ENCODE measurements around the gene STARD3NL. TPM values are rescaled to one million over a fixed set of nuclear protein-coding genes. Genes with fewer than 3 reads are reported as not detected.
"Not testable (repeated sequence)": the region's sequence is repeated elsewhere in the genome, so short reads cannot be mapped to it uniquely, and the experiment has no call there.

The STARD3NL gene
- total and polyA plus RNA-seq, 4 donors: 26.6 to 37.6 (median 33.3) TPM

DNA sequence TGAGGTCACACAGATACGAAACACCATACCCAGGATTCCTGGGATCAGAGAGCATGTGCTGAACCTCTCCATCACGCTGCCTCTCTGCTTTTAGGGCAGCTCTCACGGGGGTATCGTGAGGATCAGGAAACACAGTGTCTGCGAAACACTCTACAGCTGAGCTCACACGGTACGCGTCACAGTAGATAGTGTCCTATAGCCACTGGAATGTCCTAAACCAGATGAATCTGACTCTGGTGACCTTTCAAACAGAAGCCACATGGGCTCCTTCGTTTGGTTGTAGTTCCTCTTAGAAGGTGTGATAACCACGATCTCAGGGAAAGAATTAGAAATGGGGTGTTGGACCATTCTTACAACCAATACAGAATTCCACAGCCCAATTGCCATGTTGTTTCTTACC, 61.1 kb downstream of the STARD3NL start:
- H3K27me3 ChIP-seq (ENCODE audit: control insufficient read depth in 1 of 2, insufficient read depth in 2 of 2, low read length in 1 of 2); ATAC-seq (ENCODE audit: low FRiP score); H3K9me3 ChIP-seq (ENCODE audit: control insufficient read depth, low read length); H3K36me3 ChIP-seq (ENCODE audit: control insufficient read depth in 1 of 2, insufficient read depth in 2 of 2, low read length in 1 of 2); H3K4me3 ChIP-seq (ENCODE audit: low read length in 2 of 2); H3K27ac ChIP-seq (ENCODE audit: low read depth in 1 of 2, low read length in 2 of 2); H3K4me1 ChIP-seq (ENCODE audit: control insufficient read depth in 1 of 2, insufficient read depth in 2 of 2, low read length in 2 of 2); DNase-seq; intact Hi-C loops (cut with DNase I): not testable (repeated sequence)
- WGBS, 2 donors: 88% methylated on average over 10 of the region's 10 CpGs

DNA sequence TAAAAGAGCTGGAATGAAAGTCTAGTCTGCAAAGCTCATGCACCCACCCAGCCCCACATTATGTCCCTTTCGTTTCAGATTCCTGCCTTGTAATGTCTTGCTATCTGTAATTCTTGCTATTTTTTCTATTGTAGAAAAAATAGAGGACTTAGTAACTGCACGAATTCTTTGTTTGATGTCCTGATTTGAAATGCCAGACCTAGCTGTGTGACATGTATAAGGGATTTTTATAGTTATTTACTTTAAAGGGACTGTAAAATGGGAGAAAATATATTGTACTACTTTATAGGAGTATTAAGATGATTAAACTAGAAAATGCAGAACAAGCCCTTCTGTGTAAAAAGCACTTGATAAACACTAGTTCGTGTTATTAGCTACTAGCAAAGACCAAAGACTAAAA, 63.0 kb downstream of the STARD3NL start:
- Histone ChIP-seq H3K27ac (ENCODE audit: low read depth in 1 of 2, low read length in 2 of 2) (no peak overlapping the region), H3K4me3 (ENCODE audit: low read length in 2 of 2) (no peak overlapping the region), H3K36me3 (ENCODE audit: control insufficient read depth in 1 of 2, insufficient read depth in 2 of 2, low read length in 1 of 2) (no peaks in the 10 kb centered on the region), H3K4me1 (ENCODE audit: control insufficient read depth in 1 of 2, insufficient read depth in 2 of 2, low read length in 2 of 2) (no peaks in the 10 kb centered on the region), H3K27me3 (ENCODE audit: control insufficient read depth in 1 of 2, insufficient read depth in 2 of 2, low read length in 1 of 2) (no peaks in the 10 kb centered on the region), H3K9me3 (ENCODE audit: control insufficient read depth, low read length) (no peaks in the 10 kb centered on the region)
- intact Hi-C loops (cut with DNase I): no loop called here
- ATAC-seq (ENCODE audit: low FRiP score) (no peak), DNase-seq (no peak)
- WGBS, 2 donors: 55 to 59% methylated on average over 3 of the region's 3 CpGs

- H3K27ac ChIP-seq (ENCODE audit: low read depth in 1 of 2, low read length in 2 of 2): no peak overlapping the region
- no peak for DNase-seq
- H3K27me3 ChIP-seq (ENCODE audit: control insufficient read depth in 1 of 2, insufficient read depth in 2 of 2, low read length in 1 of 2): no peaks in the 10 kb centered on the region
- no peak for ATAC-seq (ENCODE audit: low FRiP score)
- intact Hi-C loops (cut with DNase I): no loop called here
- H3K4me1 ChIP-seq (ENCODE audit: control insufficient read depth in 1 of 2, insufficient read depth in 2 of 2, low read length in 2 of 2): no peaks in the 10 kb centered on the region
- H3K36me3 ChIP-seq (ENCODE audit: control insufficient read depth in 1 of 2, insufficient read depth in 2 of 2, low read length in 1 of 2): no peaks in the 10 kb centered on the region
- H3K4me3 ChIP-seq (ENCODE audit: low read length in 2 of 2): no peak overlapping the region
- no peaks in the 10 kb centered on the region for H3K9me3 ChIP-seq (ENCODE audit: control insufficient read depth, low read length)
- WGBS, 2 donors: 81 to 91% methylated on average over 6 of the region's 6 CpGs
Observed at GRCh38 chr7:38242814-38243213, 64.8 kb downstream of the STARD3NL start.

- H3K36me3 ChIP-seq (ENCODE audit: control insufficient read depth in 1 of 2, insufficient read depth in 2 of 2, low read length in 1 of 2); H3K9me3 ChIP-seq (ENCODE audit: control insufficient read depth, low read length); ATAC-seq (ENCODE audit: low FRiP score); H3K27me3 ChIP-seq (ENCODE audit: control insufficient read depth in 1 of 2, insufficient read depth in 2 of 2, low read length in 1 of 2); H3K4me1 ChIP-seq (ENCODE audit: control insufficient read depth in 1 of 2, insufficient read depth in 2 of 2, low read length in 2 of 2); DNase-seq; intact Hi-C loops (cut with DNase I); H3K4me3 ChIP-seq (ENCODE audit: low read length in 2 of 2); H3K27ac ChIP-seq (ENCODE audit: low read depth in 1 of 2, low read length in 2 of 2): not testable (repeated sequence)
- WGBS, 2 donors: 57 to 58% methylated on average over 5 of the region's 5 CpGs
Observed at GRCh38 chr7:38243345-38243744, 65.3 kb downstream of the STARD3NL start.

DNA sequence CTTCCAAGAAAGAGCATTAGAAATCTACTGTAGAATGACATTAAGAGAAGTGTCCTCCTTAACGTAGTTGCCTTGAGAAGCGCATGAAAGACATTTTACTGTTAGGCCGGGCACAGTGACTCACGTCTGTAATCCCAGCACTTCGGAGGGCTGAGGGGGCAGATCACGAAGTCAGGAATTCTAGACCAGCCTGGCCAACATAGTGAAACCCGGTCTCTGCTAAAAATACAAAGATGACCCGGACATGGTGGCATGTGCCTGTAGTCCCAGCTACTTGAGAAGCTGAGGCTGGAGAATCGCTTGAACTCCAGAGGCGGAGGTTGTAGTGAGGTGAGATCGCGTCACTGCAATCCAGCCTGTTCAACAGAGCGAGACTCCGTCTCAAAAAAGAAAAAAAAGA, 66.5 kb downstream of the STARD3NL start:
- no peak overlapping the region for H3K4me3 ChIP-seq (ENCODE audit: low read length in 2 of 2)
- intact Hi-C loops (cut with DNase I): no loop called here
- H3K27ac ChIP-seq (ENCODE audit: low read depth in 1 of 2, low read length in 2 of 2): no peak overlapping the region
- peaks cover 1% of the 10 kb centered on the region for H3K9me3 ChIP-seq (ENCODE audit: control insufficient read depth, low read length)
- H3K36me3 ChIP-seq (ENCODE audit: control insufficient read depth in 1 of 2, insufficient read depth in 2 of 2, low read length in 1 of 2): no peaks in the 10 kb centered on the region
- 86% methylated on average over 14 of the region's 14 CpGs for WGBS, 2 donors
- no peaks in the 10 kb centered on the region for H3K4me1 ChIP-seq (ENCODE audit: control insufficient read depth in 1 of 2, insufficient read depth in 2 of 2, low read length in 2 of 2)
- no peaks in the 10 kb centered on the region for H3K27me3 ChIP-seq (ENCODE audit: control insufficient read depth in 1 of 2, insufficient read depth in 2 of 2, low read length in 1 of 2)
- DNase-seq (no peak), ATAC-seq (ENCODE audit: low FRiP score) (no peak)

DNA sequence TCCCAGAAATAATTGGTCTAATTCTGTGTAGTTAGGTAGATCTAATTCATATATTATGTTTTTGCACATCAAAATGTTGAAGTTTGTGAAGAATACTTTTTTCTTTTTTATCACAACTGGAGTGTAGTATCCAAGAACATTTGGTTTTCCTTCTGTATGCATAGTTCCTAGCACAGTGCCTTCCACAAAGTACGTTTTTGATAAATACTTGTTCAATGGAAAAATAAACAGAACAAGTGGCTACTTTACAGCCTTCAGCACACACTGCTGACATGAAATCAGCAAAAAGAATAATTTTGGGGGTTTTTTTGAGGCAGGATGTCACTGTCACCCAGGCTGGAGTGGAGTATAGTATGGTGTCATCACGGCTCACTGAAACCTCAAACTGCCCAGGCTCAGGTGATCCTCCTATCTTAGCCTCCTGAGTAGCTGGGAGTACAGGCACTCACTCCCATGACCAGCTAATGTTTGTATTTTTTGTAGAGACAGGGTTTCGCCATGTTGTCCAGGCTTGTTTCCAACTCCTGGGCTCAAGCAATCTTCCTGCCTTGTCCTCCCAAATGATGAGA, 67.4 kb downstream of the STARD3NL start:
- DNase-seq (no peak), ATAC-seq (ENCODE audit: low FRiP score) (no peak)
- H3K27me3 ChIP-seq (ENCODE audit: control insufficient read depth in 1 of 2, insufficient read depth in 2 of 2, low read length in 1 of 2): no peaks in the 10 kb centered on the region
- intact Hi-C loops (cut with DNase I): no loop called here
- no peaks in the 10 kb centered on the region for H3K36me3 ChIP-seq (ENCODE audit: control insufficient read depth in 1 of 2, insufficient read depth in 2 of 2, low read length in 1 of 2)
- no peak overlapping the region for H3K27ac ChIP-seq (ENCODE audit: low read depth in 1 of 2, low read length in 2 of 2)
- H3K4me1 ChIP-seq (ENCODE audit: control insufficient read depth in 1 of 2, insufficient read depth in 2 of 2, low read length in 2 of 2): no peaks in the 10 kb centered on the region
- H3K4me3 ChIP-seq (ENCODE audit: low read length in 2 of 2): no peak overlapping the region
- peaks cover 1% of the 10 kb centered on the region for H3K9me3 ChIP-seq (ENCODE audit: control insufficient read depth, low read length)
- WGBS, 2 donors: 52 to 62% methylated on average over 3 of the region's 3 CpGs

GRCh38 chr7:38248069-38248567, 70.1 kb downstream of the STARD3NL start:
- no peaks in the 10 kb centered on the region for H3K27me3 ChIP-seq (ENCODE audit: control insufficient read depth in 1 of 2, insufficient read depth in 2 of 2, low read length in 1 of 2)
- ATAC-seq (ENCODE audit: low FRiP score): no peak
- DNase-seq: no peak
- H3K4me3 ChIP-seq (ENCODE audit: low read length in 2 of 2): no peak overlapping the region
- H3K4me1 ChIP-seq (ENCODE audit: control insufficient read depth in 1 of 2, insufficient read depth in 2 of 2, low read length in 2 of 2): no peaks in the 10 kb centered on the region
- no peaks in the 10 kb centered on the region for H3K36me3 ChIP-seq (ENCODE audit: control insufficient read depth in 1 of 2, insufficient read depth in 2 of 2, low read length in 1 of 2)
- H3K27ac ChIP-seq (ENCODE audit: low read depth in 1 of 2, low read length in 2 of 2): no peak overlapping the region
- intact Hi-C loops (cut with DNase I): no loop called here
- 91 to 94% methylated on average over 5 of the region's 5 CpGs for WGBS, 2 donors
- peaks cover 1% of the 10 kb centered on the region for H3K9me3 ChIP-seq (ENCODE audit: control insufficient read depth, low read length)

GRCh38 chr7:38249849-38250248, 71.8 kb downstream of the STARD3NL start:
- H3K4me3 ChIP-seq (ENCODE audit: low read length in 2 of 2); ATAC-seq (ENCODE audit: low FRiP score); H3K36me3 ChIP-seq (ENCODE audit: control insufficient read depth in 1 of 2, insufficient read depth in 2 of 2, low read length in 1 of 2); H3K27ac ChIP-seq (ENCODE audit: low read depth in 1 of 2, low read length in 2 of 2); H3K9me3 ChIP-seq (ENCODE audit: control insufficient read depth, low read length); DNase-seq; H3K4me1 ChIP-seq (ENCODE audit: control insufficient read depth in 1 of 2, insufficient read depth in 2 of 2, low read length in 2 of 2); H3K27me3 ChIP-seq (ENCODE audit: control insufficient read depth in 1 of 2, insufficient read depth in 2 of 2, low read length in 1 of 2); intact Hi-C loops (cut with DNase I): not testable (repeated sequence)
- WGBS, 2 donors: 42 to 60% methylated on average over 3 of the region's 3 CpGs

DNA sequence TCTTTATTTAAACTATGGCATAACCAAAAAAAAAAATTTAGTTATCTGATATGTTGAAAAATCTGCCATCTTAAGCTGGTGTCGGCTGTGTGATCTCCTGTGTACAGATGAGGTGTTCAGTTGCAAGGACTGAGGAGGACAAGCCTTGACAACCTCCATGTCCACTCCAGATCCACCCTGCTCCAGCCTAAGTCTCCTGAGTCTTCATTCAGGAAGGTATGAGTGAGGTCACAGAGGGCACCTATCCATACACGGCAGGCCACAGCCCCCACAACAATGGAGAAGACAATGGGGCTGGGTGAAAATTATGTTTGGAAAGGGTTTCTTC, 79.3 kb downstream of the STARD3NL start:
- Histone ChIP-seq H3K9me3 (ENCODE audit: control insufficient read depth, low read length) (no peaks in the 10 kb centered on the region), H3K27ac (ENCODE audit: low read depth in 1 of 2, low read length in 2 of 2) (no peak overlapping the region), H3K27me3 (ENCODE audit: control insufficient read depth in 1 of 2, insufficient read depth in 2 of 2, low read length in 1 of 2) (no peaks in the 10 kb centered on the region), H3K4me3 (ENCODE audit: low read length in 2 of 2) (no peak overlapping the region), H3K4me1 (ENCODE audit: control insufficient read depth in 1 of 2, insufficient read depth in 2 of 2, low read length in 2 of 2) (no peaks in the 10 kb centered on the region), H3K36me3 (ENCODE audit: control insufficient read depth in 1 of 2, insufficient read depth in 2 of 2, low read length in 1 of 2) (no peaks in the 10 kb centered on the region)
- 44 to 50% methylated on average over 2 of the region's 2 CpGs for WGBS, 2 donors
- intact Hi-C loops (cut with DNase I): no loop called here
- no peak for ATAC-seq (ENCODE audit: low FRiP score)
- DNase-seq: no peak
